ENCODE data around the gene KRT73.

Gene KRT73

DNA sequence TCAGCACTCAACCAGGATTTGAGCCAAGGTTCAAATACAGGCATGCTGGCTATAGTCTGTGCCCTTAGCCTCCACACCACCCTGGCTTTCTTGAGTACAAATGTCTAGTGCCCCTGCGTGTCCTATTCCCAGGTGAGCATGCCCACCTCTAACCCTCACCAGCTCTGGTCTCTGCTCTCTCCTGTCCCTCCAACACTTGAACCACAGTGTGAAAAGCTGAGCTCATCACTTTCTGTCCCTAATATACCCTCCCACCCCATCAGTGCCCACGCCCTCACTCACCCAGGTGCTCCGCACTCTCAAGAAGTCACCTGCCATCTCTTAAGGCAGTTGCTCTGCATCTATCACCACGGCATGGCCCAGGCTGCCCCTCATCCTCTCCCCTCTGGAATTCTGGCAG, 58.4 kb downstream of the KRT73 start:
- TF ChIP-seq, protein P1, sequence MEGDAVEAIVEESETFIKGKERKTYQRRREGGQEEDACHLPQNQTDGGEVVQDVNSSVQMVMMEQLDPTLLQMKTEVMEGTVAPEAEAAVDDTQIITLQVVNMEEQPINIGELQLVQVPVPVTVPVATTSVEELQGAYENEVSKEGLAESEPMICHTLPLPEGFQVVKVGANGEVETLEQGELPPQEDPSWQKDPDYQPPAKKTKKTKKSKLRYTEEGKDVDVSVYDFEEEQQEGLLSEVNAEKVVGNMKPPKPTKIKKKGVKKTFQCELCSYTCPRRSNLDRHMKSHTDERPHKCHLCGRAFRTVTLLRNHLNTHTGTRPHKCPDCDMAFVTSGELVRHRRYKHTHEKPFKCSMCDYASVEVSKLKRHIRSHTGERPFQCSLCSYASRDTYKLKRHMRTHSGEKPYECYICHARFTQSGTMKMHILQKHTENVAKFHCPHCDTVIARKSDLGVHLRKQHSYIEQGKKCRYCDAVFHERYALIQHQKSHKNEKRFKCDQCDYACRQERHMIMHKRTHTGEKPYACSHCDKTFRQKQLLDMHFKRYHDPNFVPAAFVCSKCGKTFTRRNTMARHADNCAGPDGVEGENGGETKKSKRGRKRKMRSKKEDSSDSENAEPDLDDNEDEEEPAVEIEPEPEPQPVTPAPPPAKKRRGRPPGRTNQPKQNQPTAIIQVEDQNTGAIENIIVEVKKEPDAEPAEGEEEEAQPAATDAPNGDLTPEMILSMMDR (conservative IDR thresholded peaks at IDR 0.05; ENCODE audit: low read depth, low read length) = no peak
- Histone ChIP-seq H3K27ac (no peak overlapping the region), H3K4me3 (IDR thresholded peaks at IDR 0.05; ENCODE audit: insufficient read depth, low read depth, low read length) (no peak overlapping the region), H3K36me3 (ENCODE audit: insufficient read depth) (no peaks in the 10 kb centered on the region), H3K79me2 (ENCODE audit: insufficient read depth, low read depth) (no peaks in the 10 kb centered on the region), H2AFZ (ENCODE audit: low read depth) (no peak overlapping the region), H3K4me1 (ENCODE audit: low read depth, poor library complexity, severe bottlenecking) (no peaks in the 10 kb centered on the region), H3K4me2 (no peak overlapping the region), H3K27me3 (ENCODE audit: insufficient read depth, low read depth) (peaks cover 35% of the 10 kb centered on the region; the same call in 1 of the 2 replicates), H3K9ac (no peak overlapping the region), H4K20me1 (ENCODE audit: insufficient read depth) (no peaks in the 10 kb centered on the region)

DNA sequence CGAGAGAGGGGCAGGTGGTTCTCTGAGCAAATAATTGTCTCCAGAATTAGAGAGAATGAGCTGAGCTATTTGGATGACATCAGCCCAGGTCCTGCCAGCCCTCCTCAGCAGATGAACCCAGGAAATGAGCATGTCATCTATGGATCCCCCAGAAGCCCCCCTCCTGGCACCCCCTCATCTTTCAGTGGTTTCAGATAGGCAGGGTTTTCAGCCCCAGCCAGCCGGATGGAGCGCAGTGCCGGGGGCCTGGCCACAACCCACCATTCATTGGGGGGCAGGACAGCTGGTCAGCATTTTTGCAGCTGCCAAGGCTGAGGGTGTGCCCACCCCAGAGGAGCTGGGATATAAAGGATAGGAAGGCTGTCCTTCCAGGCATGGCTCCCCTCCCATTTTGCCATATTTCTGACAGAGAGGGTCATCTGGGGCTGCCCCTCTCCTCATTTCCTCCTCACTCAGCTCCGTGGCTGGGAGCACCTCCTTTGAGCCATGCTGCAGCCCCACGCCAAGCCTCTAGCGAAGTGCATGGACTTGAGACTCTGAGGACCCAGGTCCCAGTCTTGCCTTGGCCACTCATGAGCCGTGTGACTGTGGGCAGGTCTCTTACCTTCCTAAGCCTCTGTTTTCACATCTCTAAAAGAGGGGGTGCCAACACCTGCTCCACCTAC, 59.4 kb downstream of the KRT73 start:
- TF ChIP-seq, protein P1 (conservative IDR thresholded peaks at IDR 0.05; ENCODE audit: low read depth, low read length) = no peak
- H3K4me3 ChIP-seq (IDR thresholded peaks at IDR 0.05; ENCODE audit: insufficient read depth, low read depth, low read length) = no peak overlapping the region
- no peaks in the 10 kb centered on the region for H3K79me2 ChIP-seq (ENCODE audit: insufficient read depth, low read depth)
- no peaks in the 10 kb centered on the region for H4K20me1 ChIP-seq (ENCODE audit: insufficient read depth)
- no peaks in the 10 kb centered on the region for H3K36me3 ChIP-seq (ENCODE audit: insufficient read depth)
- no peak overlapping the region for H3K4me2 ChIP-seq
- H3K9ac ChIP-seq = no peak overlapping the region
- H3K27ac ChIP-seq = no peak overlapping the region
- H3K27me3 ChIP-seq (ENCODE audit: insufficient read depth, low read depth) = peaks cover 39% of the 10 kb centered on the region; the same call in 1 of the 2 replicates
- H2AFZ ChIP-seq (ENCODE audit: low read depth) = no peak overlapping the region
- H3K4me1 ChIP-seq (ENCODE audit: low read depth, poor library complexity, severe bottlenecking) = no peaks in the 10 kb centered on the region

Data from KMS-11 (cell line).